DMS53 (cell line): ENCODE measurements around the gene BLCAP.
"Not testable (repeated sequence)": the region's sequence is repeated elsewhere in the genome, so short reads cannot be mapped to it uniquely, and the experiment has no call there.

ENCODE experiments used
- DNase-seq: peaks from one replicate; lab custom pipeline; 2025; lab: John Stamatoyannopoulos, UW

BLCAP gene

DNA sequence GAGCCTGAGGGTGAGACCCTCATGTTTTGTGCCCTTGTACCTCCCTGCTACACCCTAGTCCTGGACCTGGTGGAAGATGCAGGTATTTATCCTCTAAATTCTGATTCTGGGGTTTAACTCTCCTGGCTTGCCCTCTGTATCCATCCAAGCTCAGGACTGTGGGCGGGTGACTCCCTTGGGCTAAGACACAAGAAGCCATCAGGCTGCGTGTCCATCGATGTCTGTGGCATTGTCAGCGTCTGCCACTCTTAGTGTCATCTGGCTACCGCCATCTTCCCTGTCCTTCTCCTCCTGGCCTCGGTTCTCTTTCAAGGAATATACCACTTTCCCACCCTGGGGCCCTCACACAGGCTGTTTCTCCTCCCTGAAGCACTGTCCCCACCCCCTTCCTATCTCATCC is 28.9 kb upstream of the BLCAP start:
- no peak for DNase-seq

DNA sequence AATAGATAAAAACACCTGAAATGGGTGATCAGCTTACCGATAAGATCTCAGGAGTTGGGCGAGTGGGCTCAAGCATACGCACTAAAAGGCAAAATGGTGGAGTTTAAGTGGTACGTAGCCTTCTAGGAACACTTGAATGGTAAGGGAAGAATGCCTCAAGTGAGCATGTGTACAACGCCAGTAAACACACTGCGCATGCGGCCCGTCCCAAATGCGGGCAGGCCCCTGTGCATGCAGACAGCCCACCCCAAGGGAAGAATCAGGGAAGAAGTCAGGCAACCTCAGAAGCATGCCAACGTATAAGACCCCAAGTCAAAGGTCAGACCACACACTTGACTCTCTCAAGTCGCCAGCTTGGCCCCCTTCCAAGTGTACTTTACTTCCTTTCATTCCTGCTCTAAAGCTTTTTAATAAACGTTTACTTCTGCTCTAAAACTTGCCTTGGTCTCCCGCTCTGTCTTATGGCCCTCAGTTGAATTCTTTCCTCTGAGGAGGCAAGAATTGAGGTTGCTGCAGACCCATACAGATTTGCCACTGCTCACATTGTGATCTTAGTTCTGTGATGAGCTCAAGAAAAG is 27.1 kb upstream of the BLCAP start:
- not testable (repeated sequence) for DNase-seq

DNA sequence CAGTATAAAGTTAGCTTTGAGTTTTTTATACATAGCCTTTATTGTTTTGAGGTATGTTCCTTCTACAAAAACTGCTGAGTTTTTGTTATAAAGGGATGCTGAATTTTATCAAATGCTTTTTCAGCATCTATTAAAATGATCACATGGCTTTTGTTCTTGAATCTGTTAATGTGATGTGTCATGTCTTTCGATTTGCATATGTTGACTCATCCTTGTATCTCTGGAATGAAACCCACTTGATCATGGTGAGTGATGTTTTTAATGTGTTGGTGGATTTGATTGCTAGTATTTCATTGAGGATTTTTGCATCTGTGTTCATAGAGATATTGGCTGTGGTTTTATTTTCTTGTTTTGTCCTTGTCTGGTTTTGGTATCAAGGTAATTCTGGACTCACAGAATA is 24.7 kb upstream of the BLCAP start:
- DNase-seq = peak; percentile 37

DNA sequence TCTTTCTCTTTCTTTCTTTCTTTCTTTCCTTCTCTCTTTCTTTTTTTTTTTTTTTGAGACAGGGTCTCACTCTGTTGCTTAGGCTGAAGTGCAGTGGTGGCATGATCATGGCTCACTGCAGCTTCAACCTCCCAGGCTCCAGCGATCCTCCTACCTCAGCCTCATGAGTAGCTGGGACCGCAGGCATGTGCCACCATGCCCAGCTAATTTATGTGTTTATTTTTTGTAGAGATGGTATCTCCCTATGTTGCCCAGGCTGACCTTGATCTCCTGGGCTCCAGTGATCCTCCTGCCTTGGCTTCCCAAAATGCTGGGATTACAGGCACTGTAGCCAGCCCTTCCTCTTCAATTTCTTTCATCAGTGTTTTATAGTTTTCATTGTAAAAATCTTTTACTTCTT is 24.0 kb upstream of the BLCAP start:
- DNase-seq = not testable (repeated sequence)

DNA sequence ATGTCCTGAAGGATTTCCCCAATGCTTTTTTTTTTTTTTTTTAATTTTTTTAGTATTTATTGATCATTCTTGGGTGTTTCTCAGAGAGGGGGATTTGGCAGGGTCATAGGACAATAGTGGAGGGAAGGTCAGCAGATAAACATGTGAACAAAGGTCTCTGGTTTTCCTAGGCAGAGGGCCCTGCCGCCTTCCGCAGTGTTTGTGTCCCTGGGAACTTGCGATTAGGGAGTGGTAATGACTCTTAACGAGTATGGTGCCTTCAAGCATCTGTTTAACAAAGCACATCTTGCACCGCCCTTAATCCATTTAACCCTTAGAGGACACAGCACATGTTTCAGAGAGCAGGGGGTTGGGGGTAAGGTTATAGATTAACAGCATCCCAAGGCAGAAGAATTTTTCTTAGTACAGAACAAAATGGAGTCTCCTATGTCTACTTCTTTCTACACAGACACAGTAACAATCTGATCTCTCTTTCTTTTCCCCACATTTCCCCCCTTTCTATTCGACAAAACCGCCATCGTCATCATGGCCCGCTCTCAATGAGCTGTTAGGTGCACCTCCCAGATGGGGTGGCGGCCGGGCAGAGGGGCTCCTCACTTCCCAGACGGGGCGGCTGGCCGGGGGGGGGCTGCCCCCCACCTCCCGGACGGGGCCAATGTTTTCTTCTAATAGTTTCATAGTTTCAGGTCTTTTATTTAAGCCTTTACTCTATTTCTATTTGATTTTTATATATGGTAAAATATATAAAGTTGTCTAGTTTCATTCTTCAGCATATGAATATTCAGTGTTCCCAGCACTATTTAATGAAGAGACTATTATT is 22.6 kb upstream of the BLCAP start:
- not testable (repeated sequence) for DNase-seq

DNA sequence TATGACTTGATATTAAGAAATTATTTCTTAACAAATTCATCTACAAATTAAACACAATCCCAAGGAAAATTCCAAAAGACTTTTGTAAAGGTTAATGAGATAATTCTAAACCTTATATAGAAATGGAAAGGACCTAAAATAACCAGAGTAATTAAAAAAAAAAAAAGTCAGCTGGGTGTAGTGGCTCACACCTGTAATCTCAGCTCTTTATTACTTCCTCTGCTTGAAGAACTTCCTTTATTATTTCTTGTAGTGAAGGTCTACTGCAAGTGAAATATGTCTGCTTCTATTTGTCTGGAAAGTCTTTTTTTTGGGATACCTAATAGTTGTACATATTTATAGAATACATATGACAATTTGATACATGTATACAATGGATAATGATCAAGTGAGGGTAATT is 20.2 kb upstream of the BLCAP start:
- DNase-seq = no peak

DNA sequence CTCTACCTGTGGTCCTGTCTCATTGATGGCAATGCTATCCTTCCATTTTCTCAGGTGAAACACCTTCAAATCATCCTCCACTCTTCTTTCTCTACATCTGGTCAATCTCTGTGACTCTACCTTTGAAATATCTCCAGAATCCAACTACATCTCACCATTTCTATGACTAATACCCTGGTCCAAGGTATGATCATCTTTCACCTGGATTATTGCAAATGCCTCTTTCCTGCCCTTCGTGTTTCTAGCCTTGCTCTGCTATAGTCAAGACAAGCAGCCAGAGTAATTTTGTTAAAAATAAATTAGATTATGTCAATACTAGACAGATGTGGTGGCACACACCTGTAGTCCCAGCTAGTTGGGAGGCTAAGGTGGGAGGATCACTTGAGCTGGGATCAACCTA is 17.8 kb upstream of the BLCAP start:
- no peak for DNase-seq

DNA sequence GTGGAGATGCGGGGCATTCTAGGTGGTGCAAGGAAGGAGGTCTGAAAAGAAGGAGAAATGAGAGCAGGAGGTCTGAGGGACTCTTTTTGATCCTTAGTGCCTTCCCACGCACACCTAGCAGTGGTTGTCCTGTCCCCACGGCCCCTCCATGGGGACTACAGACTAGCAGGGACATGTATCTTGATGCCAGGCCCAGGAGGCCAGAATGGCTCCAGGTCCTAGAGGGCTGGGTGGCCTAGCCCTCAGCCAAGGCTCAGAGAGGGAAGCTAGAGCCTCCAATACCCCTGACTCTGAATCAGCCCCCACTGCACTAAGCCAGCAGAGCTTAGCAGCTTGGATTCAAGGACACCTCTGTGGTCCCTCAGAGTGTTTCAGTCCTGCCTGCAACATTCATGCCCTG is 16.7 kb upstream of the BLCAP start:
- no peak for DNase-seq

DNA sequence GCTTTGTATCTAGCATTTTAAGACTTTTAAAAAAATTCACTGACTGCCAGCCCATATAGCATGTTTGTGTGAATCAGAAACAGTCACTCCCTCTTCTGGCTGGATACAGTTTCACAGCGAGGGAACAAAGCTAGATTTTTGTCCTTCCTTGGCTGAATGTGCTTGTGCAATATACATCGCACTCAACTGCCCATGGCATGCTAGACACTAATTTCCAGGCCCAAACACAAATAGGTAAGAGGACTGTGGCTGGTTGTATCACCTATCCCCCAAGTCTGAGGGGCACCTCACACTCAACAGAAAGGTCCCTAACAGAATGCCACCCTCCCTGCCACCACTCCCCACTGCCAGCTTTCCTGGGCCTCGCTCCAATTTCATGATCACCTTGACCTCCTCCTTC is 16.2 kb upstream of the BLCAP start:
- peak; percentile 18 for DNase-seq

DNA sequence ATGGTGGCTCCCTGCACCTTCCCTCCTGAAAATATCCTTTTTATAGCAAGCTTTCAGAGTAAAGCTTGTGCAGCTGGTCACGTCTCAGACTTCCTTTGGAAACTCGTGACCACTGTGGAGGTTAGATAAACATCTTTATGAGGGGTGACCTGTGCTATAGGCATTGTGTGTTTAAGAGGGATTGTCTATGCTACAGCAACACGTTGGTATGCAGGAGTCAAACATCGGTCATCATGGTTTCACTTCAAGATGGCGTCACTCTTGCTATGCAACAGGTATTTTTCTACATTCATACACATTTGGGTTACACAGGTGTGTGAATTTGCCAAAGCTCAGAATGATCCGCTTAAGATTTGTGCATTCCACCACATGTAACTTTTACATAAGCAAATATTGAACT is 14.6 kb upstream of the BLCAP start:
- DNase-seq = no peak

DNA sequence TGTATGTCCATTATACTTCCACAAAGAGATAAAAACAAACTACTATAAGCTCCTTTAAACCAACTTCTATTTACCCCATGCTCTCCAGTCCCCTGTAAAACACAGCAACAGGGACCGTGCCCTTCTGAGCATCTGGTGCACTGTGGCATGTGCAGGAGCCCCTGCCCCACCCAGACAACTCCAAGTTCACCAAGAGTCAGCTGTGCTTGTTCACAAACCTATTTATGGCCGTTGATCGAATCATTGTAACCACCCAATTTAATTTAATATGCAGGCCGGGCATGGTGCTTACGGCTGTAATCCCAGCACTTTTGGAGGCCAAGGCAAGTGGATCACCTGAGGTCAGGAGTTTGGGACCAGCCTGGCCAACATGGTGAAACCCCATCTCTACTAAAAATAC is 13.7 kb upstream of the BLCAP start:
- DNase-seq = no peak

DNA sequence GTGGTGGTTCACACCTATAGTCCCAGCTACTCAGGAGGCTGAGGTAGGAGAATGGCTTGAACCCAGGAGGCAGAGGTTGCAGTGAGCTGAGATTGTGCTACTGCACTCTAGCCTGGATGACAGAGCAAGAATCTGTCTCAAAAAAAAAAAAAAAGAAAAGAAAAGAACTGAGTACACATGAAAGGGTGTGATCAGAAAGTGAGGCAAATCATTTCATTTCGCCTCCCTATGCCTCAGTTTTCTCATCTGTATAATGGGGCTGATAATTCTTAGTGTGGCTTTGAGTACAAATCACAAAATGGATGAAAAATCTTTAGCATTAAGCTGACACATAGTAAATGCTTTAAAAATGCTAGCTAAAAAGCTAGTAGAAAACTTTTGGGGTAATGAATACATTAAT is 13.2 kb upstream of the BLCAP start:
- not testable (repeated sequence) for DNase-seq

DNA sequence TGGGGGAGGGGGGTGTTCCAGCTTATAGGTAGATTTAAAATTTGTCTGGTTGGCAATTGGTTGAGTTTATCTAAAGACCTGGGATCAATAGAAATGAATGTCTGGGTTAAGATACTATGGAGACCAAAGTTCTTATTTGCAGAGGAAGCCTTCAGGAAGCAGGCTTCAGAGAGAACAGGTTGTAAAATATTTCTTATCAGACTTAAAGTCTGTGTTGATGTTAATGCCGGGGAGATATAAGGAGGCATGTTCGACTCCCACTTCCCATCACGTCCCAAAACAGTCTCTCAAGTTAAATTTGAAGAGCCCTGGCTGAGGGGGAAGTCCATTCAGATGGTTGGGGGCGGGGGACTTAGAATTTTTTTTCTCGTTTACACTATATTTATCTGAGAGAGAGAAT is 12.3 kb upstream of the BLCAP start:
- DNase-seq = no peak

DNA sequence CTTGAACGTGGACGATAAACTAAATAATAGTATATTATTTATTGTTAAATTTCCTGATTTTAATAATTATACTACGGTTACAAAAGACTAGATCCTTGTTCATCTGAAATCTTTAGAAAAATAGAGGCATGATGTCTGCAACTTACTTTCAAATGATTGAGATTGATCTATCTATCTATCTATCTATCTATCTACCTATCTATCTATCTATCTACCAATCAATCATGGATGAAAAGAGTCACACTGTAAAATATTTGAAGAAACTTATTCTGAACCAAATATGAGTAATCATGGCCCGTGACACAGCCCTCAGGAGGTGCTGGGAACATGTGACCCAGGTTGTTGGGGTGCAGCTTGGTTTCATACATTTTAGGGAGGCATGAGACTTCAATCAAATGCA is 11.7 kb upstream of the BLCAP start:
- no peak for DNase-seq

DNA sequence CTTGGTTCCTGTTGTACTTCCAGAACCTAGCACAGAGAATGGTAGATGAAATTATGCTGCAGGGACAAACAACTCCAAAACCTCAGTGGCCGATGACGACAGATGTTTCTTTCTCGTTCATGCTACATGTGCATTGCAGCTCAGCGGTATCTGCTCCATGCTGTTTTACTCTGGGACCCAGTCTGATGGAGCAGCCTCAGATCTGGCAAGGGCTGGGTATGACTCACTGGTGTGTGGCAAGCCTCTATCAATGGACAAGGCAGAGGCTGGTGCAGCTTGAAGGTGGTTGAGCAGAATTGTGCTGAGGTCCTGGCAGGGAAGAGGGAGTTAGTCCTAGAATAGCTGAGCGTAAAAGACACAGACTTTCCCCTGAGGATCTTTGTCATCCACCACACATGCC is 10.3 kb upstream of the BLCAP start:
- DNase-seq = peak; percentile 26

DNA sequence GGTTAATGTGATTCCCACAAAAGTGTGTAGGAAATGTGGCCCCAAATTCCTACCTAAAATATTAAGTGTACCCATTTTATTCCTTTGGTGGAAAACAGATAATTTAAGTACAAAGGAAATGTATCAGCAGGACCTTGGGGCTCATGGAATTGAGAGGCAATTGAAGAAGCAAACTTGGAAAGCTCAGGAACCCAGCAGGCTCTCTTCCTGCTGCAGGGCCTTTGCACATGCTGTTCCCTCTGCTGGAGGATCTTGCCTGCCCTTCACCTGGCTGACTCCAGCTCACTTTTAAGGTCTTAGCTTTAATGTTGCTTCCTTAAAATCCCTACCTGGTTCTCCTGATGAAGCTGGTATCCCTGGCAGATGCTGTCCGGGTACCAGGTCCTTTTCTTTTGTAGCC is 9.8 kb upstream of the BLCAP start:
- DNase-seq = no peak

DNA sequence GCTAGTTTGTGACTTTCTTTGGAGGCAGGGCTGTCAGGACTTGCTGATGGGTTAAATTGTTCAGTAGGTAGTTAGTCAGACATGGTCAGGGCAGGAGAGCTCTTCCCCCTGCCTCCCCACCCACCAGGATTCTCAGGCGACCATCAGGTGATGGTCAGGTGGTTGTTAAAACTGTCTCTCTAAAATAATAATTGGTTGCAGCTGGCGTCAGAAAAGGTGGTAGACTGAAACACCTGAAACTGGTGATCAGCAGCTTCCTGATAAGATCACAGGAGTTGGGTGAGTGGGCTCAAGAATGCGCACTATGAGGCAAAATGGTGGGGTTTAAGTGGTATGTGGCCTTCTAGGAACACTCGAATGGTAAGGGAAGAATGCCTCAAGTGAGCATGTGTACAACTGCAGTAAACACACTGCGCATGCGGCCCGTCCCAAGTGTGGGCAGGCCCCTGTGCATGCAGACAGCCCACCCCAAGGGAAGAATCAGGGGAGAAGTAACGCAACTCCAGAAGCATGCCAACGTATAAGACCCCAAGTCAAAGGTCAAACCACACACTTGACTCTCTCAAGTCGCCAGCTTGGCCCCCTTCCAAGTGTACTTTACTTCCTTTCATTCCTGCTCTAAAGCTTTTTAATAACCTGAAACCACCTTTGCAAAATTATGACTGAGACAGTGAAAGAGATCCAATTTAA is 7.9 kb upstream of the BLCAP start:
- DNase-seq = no peak

DNA sequence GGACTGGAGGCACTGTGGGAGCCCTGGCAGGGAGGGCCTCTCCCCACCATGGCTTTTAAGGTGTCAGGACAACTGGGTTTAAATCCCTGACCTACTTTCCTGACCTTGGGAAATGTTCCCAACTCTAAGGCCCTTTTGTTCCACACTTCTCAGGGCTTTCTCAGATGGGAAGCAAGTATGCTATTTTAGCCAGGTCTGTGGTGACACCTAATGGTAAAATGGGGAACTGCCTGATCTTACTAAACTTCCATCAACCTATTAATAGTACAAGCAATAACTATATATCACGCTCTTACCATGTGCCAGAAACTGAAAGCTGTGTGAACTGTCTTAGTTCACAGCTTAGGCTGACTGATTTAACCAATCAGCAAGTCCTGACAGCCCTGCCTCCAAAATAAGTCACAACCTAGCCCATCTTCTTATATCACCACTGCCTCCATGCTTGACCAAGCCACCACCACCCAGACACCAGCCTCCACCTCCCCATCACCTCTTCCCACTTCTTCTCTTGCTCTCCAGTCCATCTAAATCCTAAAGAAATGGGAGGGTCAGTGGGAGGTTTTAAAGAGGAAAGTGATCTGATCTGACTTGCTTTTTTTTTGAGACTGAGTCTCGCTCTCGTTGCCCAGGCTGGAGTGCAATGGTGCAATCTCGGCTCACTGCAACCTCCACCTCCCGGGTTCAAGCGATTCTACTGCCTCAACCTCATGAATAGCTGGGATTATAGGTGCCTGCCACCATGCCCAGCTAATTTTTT is 6.9 kb upstream of the BLCAP start:
- peak; percentile 87 for DNase-seq

DNA sequence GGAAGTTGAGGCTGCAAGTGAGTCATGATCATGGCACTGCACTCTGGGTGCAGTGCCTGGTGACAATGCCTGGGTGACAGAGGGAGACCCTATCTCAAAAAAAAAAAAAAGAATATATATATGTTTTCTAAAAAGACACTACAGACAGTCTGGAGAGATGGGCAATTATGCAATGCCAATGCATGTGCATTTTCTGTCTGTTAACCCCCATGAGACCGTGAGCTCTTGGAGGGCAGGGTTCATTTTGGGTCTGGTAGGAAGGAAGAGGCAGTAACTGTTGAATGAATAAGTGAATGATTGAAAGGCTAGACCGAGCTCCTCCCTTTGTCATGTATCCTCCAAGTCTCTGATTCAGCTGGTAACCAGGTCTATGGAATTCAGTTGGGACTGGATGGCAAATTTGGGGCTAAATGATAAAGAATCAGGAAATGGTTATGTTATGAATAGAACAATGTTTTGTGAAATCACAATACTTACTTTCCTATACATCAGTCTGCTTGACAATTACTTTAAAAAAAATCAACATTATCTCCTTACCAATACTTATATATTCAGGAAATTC is 5.6 kb upstream of the BLCAP start:
- no peak for DNase-seq

DNA sequence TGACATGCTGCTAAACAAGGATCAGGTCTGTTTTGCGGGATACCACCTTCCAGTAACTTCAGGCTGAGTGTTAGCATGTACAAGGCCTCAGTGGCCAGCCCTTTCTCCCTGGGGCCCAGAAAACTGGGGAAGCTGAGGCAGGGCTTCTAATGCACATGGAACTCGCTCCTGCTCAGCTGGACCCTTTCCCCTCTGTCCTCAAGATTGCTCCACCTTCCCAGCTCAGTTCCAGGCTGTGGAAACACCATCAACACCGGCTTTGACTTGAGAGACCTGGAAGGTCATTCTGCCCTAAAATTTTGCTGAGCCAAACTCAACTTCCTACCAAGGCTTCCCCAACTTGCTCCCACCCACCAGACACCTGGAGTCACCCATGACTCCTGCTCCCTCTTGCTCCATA is 4.2 kb upstream of the BLCAP start:
- no peak for DNase-seq

DNA sequence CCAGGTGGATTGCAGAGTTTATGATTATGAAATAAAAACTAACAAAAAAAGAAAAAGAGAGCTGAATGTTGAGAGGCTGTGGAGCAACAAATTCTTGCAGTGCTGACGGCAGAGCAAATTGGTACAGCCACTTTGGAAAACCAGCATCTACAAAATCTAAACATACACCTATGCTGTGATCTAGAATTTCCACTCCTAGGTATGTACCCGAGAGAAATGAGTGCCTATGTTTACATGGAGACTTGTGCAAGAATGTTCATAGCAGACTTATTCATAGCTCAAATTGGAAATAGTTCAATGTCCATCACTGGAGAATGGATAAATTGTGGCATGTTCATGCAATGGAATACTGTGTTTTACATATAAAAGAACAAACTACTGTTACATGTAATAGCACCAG is 3.0 kb upstream of the BLCAP start:
- no peak for DNase-seq

DNA sequence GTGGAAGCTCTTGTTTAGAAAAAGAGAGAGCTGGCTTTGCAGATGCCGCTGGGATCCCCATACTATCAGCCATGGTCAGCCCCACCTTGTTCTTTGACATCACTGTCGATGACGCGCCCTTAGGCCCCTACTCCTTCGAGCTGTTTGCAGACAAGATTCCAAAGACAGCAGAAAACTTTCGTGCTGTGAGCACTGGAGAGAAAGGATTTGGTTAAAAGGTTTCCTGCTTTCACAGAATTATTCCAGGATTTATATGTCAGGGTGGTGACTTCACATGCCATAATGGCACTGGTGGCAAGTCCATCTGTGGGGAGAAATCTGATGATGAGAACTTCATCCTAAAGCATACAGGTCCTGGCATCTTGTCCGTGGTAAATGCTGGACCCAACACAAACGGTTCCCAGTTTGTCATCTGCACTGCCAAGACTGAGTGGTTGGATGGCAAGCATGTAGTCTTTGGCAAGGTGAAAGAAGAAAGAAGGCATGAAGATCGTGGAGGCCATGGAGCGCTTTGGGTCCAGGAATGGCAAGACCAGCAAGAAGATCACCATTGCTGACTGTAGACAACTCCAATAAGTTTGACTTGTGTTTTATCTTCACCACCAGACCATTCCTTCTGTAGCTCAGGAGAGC is 2.4 kb upstream of the BLCAP start:
- no peak for DNase-seq
